Hepatocyte (in vitro differentiated cells): ENCODE results near the gene GGA3. TPM values are rescaled to one million over a fixed set of nuclear protein-coding genes. Genes with fewer than 3 reads are reported as not detected.

ENCODE experiments used
- DNase-seq: peaks from one replicate; pipeline ENCODE4 v3.0.0-alpha.2; 2016; ENCODE audit warnings: low spot score
- H2AFZ ChIP-seq: fragments of 200-600 bp; sonication (generic); 2 replicates; pipeline ENCODE4 v1.6.0; 2016; ENCODE audit warnings: antibody characterized with exemption, mild to moderate bottlenecking
- H3K27ac ChIP-seq: fragments of 200-600 bp; sonication (generic); 2 replicates; pipeline ENCODE4 v1.5.1; 2016; ENCODE audit warnings: mild to moderate bottlenecking
- H3K27me3 ChIP-seq: fragments of 200-600 bp; sonication (generic); 2 replicates; pipeline ENCODE4 v1.6.1; 2016
- H3K36me3 ChIP-seq: fragments of 200-600 bp; sonication (generic); replicated peaks from 2 replicates; pipeline ENCODE4 v1.5.1; 2016; ENCODE audit warnings: low read depth; ENCODE audit not compliant: insufficient read depth
- H3K4me1 ChIP-seq: fragments of 200-600 bp; sonication (generic); 2 replicates; pipeline ENCODE4 v1.5.1; 2016; ENCODE audit warnings: mild to moderate bottlenecking, moderate library complexity; ENCODE audit not compliant: insufficient read depth
- H3K4me2 ChIP-seq: fragments of 200-600 bp; sonication (generic); 2 replicates; pipeline ENCODE4 v1.6.0; 2016
- H3K4me3 ChIP-seq: fragments of 200-600 bp; sonication (generic); 2 replicates; pipeline ENCODE4 v1.5.1; 2016; ENCODE audit warnings: mild to moderate bottlenecking
- H3K79me2 ChIP-seq: fragments of 200-600 bp; sonication (generic); 2 replicates; pipeline ENCODE4 v1.6.0; 2017; ENCODE audit warnings: mild to moderate bottlenecking
- H3K9me2 ChIP-seq: fragments of 200-600 bp; sonication (generic); replicated peaks from 2 replicates; pipeline ENCODE4 v1.6.0; 2017; ENCODE audit warnings: mild to moderate bottlenecking; ENCODE audit not compliant: insufficient read depth
- H3K9me3 ChIP-seq: fragments of 200-600 bp; sonication (generic); 2 replicates; pipeline ENCODE4 v1.5.1; 2016; ENCODE audit warnings: low read depth, mild to moderate bottlenecking
- H4K20me1 ChIP-seq: fragments of 200-600 bp; sonication (generic); 2 replicates; pipeline ENCODE4 v1.6.0; 2016; ENCODE audit warnings: mild to moderate bottlenecking; ENCODE audit not compliant: insufficient read depth, poor library complexity, severe bottlenecking
- CTCF ChIP-seq: fragments of 200-600 bp; sonication (generic); IDR thresholded peaks from 2 replicates; pipeline ENCODE4 v1.5.1; 2016; ENCODE audit warnings: antibody characterized with exemption, mild to moderate bottlenecking; ENCODE audit not compliant: poor library complexity
- EZH2 ChIP-seq: fragments of 200-600 bp; sonication (generic); IDR thresholded peaks from 2 replicates; pipeline ENCODE4 v1.6.1; 2016; ENCODE audit warnings: antibody characterized with exemption, mild to moderate bottlenecking, borderline replicate concordance
- EZH2phosphoT487 ChIP-seq: fragments of 200-600 bp; sonication (generic); IDR thresholded peaks from one replicate; pipeline ENCODE4 v1.6.1; 2018; ENCODE audit warnings: antibody characterized with exemption, mild to moderate bottlenecking, low read depth, moderate library complexity; ENCODE audit not compliant: unreplicated experiment, severe bottlenecking
- WGBS: methylation state at CpG from one replicate; pipeline ENCODE4 v1.1.6; 2016; ENCODE audit warnings: low lambda C conversion rate; ENCODE audit errors: missing lambda C conversion rate; 5-methylcytosine and 5-hydroxymethylcytosine counted together
- polyA plus RNA-seq: library from polyadenylated mRNA; unstranded; fragments of >200 nt; fragmentation: Nextera tagmentation; extraction: Ambion mirVana; gene quantifications from 2 replicates; pipeline ENCODE4 v1.2.1, GENCODE V29; 2016
- total RNA-seq: library from RNA; depleted of rRNA; stranded (reverse); fragments of >200 nt; gene quantifications from 2 replicates; pipeline ENCODE4 v1.2.3, GENCODE V29; 2014

Gene GGA3
- total and polyA plus RNA-seq, 2 experiments from 2014 or later = 20.2 to 24.4 TPM

- peaks cover 7% of the 10 kb centered on the region for H3K4me1 ChIP-seq
- no peaks in the 10 kb centered on the region for H3K9me3 ChIP-seq
- H3K9me2 ChIP-seq = no peaks in the 10 kb centered on the region
- 89% methylated on average over 13 of the region's 13 CpGs for WGBS
- H4K20me1 ChIP-seq = no peaks in the 10 kb centered on the region
- no peak overlapping the region for H3K4me2 ChIP-seq
- TF ChIP-seq EZH2phosphoT487 (no peak), CTCF (no peak)
- H3K79me2 ChIP-seq = peaks cover 15% of the 10 kb centered on the region
- no peak overlapping the region for H3K27ac ChIP-seq
- H3K4me3 ChIP-seq = no peak overlapping the region
- DNase-seq = no peak
- H3K36me3 ChIP-seq = no peaks in the 10 kb centered on the region
- H2AFZ ChIP-seq = no peak overlapping the region
- no peaks in the 10 kb centered on the region for H3K27me3 ChIP-seq
These were observed 5.1 kb upstream of the GGA3 start for GRCh38 chr17:75266316-75267152.

GRCh38 chr17:75265614-75266315, 4.4 kb upstream of the GGA3 start:
- Histone ChIP-seq H3K4me1 (peaks cover 7% of the 10 kb centered on the region), H3K36me3 (no peaks in the 10 kb centered on the region)

GRCh38 chr17:75263055-75263454, 1.6 kb upstream of the GGA3 start:
- Histone ChIP-seq H3K27me3 (no peaks in the 10 kb centered on the region), H3K27ac (no peak overlapping the region), H3K4me1 (peaks cover 8% of the 10 kb centered on the region), H4K20me1 (peaks cover 11% of the 10 kb centered on the region), H3K4me3 (no peak overlapping the region), H3K36me3 (no peaks in the 10 kb centered on the region), H3K9me2 (no peaks in the 10 kb centered on the region), H2AFZ (no peak overlapping the region), H3K79me2 (peaks cover 47% of the 10 kb centered on the region), H3K9me3 (no peaks in the 10 kb centered on the region), H3K4me2 (peak overlapping the region; percentile 85)
- no peak for TF ChIP-seq EZH2
- TF ChIP-seq CTCF = no peak
- TF ChIP-seq EZH2phosphoT487 = no peak
- DNase-seq = no peak
- 96% methylated on average over 4 of the region's 4 CpGs for WGBS

More at GRCh38 chr17:75265614-75266315, 4.4 kb upstream of the GGA3 start:
- no peaks in the 10 kb centered on the region for H3K9me2 ChIP-seq
- peaks cover 20% of the 10 kb centered on the region for H3K79me2 ChIP-seq
- H4K20me1 ChIP-seq = no peaks in the 10 kb centered on the region
- H3K4me3 ChIP-seq = no peak overlapping the region
- H3K9me3 ChIP-seq = no peaks in the 10 kb centered on the region
- no peak for TF ChIP-seq CTCF
- no peak for TF ChIP-seq EZH2
- no peak for TF ChIP-seq EZH2phosphoT487
- no peaks in the 10 kb centered on the region for H3K27me3 ChIP-seq
- H2AFZ ChIP-seq = no peak overlapping the region
- H3K27ac ChIP-seq = no peak overlapping the region
- H3K4me2 ChIP-seq = no peak overlapping the region
- DNase-seq = no peak
- 94% methylated on average over 17 of the region's 17 CpGs for WGBS
